ENCODE data around the gene AGBL4.
"Not testable (repeated sequence)": the region's sequence is repeated elsewhere in the genome, so short reads cannot be mapped to it uniquely, and the experiment has no call there.

Gene AGBL4

DNA sequence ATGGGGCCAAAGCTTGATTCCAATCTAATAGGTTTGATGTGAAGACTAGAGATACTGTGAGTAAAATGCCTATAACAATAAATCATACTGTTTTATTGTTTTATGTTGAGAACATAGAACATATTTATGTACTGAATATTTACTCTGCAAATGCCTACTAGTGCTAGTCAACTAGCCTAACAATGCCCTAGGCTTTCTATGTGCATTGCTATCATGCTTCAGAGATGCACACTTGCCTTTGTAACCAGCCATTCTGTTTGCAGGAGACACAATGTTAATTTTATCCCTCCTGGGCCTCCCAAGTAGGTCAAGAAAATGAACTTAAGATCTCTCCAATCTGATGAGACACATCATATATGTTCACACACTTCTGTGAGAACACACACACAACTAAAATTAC is 716.3 kb downstream of the AGBL4 start:
- DNase-seq (ENCODE audit: low read depth, low spot score): no peak

GRCh38 chr1:49306507-49307070 is 717.2 kb downstream of the AGBL4 start:
- no peak for DNase-seq (ENCODE audit: low read depth, low spot score)

GRCh38 chr1:49302400-49302799 is 721.4 kb downstream of the AGBL4 start:
- DNase-seq (ENCODE audit: low read depth, low spot score): not testable (repeated sequence)

GRCh38 chr1:49298304-49298703 is 725.5 kb downstream of the AGBL4 start:
- DNase-seq (ENCODE audit: low read depth, low spot score): peak; percentile 17

DNA sequence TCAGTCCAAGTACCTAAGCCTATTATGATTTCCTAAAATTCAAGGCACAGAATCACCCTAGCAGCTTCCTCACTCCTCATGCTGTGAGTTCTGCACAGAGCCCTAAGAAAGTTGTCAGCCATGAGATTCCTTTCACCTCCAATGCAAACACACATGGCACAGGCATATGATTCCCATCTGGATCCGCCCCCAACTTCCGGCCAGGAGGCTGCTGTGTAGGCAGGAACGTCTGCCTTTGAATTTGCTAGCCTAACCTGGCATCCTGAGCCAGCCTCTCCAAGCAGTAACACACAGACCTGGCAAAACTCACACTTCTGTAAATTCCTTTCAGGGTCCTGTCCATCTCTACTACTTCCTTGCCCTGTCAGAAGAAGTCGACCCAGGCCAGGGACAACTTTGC is 726.0 kb downstream of the AGBL4 start:
- DNase-seq (ENCODE audit: low read depth, low spot score): peak; percentile 31

DNA sequence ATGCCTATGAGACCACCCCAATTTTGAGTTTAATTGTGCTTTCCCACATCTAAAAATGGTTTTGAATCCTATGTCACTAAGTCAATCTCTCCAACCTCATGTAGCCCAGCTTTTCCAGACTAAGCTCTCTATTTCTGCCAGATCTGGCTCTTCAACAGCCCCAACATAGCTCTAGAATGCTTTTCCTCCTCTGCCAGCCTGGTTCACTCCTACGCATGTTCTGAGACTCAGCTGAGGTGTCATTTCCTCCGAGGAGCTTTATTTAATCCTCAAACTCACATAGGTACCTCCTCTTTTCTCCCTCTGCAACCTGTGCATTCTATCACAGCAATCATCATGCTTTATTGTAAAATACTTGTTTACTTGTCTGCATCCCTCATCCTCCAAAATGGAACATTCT is 729.2 kb downstream of the AGBL4 start:
- DNase-seq (ENCODE audit: low read depth, low spot score): no peak

GRCh38 chr1:49293016-49293415 is 730.7 kb downstream of the AGBL4 start:
- DNase-seq (ENCODE audit: low read depth, low spot score): no peak

GRCh38 chr1:49257211-49258049 is 766.3 kb downstream of the AGBL4 start:
- peak; percentile 90 for DNase-seq (ENCODE audit: low read depth, low spot score)

DNA sequence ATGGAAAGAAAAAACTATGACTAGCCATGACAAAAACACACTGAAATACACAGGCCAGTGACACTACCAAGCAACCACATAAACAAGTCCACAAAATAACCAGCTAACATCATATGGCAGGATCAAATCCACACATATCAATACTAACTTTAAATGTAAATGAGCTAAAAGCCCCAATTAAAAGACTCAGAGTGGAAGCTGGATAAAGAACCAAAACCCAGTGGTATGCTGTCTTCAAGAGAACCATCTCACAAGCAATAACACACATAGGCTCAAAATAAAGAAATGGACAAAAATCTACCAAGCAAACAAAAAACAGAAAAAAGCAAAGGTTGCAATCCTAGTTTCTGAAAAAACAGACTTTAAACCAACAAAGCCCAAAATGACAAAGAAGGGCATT is 770.8 kb downstream of the AGBL4 start:
- no peak for DNase-seq (ENCODE audit: low read depth, low spot score)

DNA sequence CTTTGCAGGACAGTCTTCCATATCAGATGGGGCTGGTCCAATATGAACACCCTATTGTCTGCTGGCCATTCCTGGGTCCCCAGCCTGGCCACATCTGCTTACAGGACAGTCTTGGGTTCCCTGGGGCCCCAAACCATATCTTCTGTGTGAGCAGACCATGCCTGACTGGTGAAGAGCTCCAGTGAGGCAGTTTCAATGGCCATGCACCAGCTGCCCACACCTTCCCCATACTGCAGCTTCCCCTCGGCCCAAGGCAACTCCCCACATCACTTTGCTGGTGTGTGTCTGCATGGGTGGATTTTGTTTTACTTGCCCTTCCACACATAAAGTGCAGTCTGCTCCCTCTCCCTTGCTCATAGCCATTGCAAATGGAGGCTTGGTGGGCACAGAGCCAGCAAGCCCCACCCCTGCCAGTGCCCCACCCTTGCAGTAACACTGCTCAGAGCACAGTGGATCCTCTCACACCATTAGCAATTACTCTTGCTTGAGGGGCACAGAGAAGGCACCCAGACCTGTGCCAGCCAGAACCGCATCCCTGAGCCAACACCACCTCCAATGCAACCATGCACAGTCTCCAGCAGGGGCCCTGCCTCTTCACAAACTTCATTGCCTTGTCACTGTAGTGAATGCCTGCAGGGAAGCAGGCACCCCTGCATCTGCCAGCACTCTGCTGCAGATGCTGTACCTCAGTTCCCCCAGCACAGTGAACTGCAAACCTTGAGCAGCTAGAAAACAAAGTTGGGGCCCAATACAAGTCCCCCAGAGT is 772.6 kb downstream of the AGBL4 start:
- no peak for DNase-seq (ENCODE audit: low read depth, low spot score)

- no peak for DNase-seq (ENCODE audit: low read depth, low spot score)
Observed at GRCh38 chr1:49240709-49241221, 783.0 kb downstream of the AGBL4 start.

GRCh38 chr1:49234988-49235387 is 788.8 kb downstream of the AGBL4 start:
- DNase-seq (ENCODE audit: low read depth, low spot score): no peak

GRCh38 chr1:49229555-49229954 is 794.2 kb downstream of the AGBL4 start:
- DNase-seq (ENCODE audit: low read depth, low spot score): peak; percentile 21

- DNase-seq (ENCODE audit: low read depth, low spot score): no peak
Observed at GRCh38 chr1:49226758-49227157, 797.0 kb downstream of the AGBL4 start.

DNA sequence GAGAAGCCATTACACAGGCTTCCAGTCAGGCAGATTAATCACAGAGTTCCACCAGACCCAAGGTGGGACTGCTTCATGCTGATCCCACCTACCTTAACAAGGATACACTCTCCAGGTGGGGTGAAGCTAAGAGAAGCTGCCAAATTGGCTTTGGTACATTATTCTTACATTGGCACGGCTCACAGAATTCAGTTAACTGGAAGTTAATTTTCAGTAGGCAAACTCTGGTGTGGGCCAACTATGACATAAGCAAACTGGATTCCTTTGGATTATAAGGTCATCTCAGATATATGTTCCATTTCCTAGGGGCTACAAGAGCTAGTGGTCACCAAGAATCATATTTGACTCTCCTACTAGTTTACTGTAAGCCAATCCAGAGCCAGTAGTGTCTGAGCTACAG is 798.3 kb downstream of the AGBL4 start:
- no peak for DNase-seq (ENCODE audit: low read depth, low spot score)

DNA sequence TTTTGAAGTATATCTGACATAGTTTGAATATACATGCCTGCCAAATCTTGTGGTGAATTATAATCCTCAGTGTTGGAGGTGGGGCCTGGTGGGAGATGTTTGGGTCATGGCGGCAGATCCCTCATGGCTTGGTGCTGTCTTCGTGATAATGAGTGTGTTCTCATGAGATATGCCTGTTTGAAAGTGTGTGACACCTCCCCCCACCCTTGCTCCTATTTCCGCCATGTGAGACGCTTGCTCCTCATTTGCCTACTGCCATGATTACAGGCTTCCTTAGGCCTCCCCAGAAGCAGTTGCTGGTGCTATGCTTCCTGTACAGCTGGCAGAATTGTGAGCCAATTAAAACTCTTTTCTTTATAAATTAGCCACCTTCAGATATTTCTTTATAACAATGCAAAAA is 810.5 kb downstream of the AGBL4 start:
- no peak for DNase-seq (ENCODE audit: low read depth, low spot score)

DNA sequence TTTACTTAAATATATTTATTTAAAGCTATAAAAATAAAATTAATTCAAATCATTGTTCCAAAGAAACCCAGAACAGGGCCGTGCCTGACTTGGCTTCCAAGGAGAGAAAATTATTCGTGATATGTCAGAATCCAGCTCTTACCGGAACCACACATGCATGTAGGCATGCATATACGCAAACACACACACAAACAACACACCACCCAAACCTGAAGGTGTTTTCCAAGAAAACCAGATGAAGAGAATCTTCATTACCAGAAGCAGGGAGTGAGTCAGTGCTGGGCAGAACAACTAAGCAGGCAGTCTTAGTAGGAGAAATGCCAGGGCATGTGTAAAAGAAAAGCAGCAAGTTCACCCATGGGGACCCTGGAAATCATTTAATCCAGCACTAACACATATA is 815.0 kb downstream of the AGBL4 start:
- no peak for DNase-seq (ENCODE audit: low read depth, low spot score)

- DNase-seq (ENCODE audit: low read depth, low spot score): no peak
Observed at GRCh38 chr1:49204720-49205119, 819.0 kb downstream of the AGBL4 start.

- peak; percentile 3 for DNase-seq (ENCODE audit: low read depth, low spot score)
Observed at GRCh38 chr1:49200738-49201137, 823.0 kb downstream of the AGBL4 start.

GRCh38 chr1:49199564-49199963 is 824.2 kb downstream of the AGBL4 start:
- DNase-seq (ENCODE audit: low read depth, low spot score): no peak

DNA sequence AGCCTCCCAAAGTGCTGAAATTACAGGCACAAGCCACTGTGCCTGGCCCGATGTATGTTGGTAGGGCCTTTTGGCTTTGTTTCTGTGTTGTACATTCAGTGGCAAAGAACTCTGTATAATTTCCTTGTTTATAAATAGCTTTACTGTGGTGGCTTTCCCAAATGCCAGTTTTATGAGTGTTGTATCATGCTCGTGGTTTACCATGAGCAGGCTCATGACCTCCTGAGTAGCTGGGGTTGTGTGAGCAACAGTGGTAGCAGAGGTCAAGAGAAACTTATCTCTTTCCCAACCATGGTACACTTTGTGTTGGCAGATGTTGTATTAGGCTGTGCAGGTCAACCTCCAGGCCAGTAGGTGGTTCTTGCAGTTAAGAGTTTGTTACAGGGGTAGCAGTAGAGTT is 826.7 kb downstream of the AGBL4 start:
- no peak for DNase-seq (ENCODE audit: low read depth, low spot score)

- DNase-seq (ENCODE audit: low read depth, low spot score): no peak
Observed at GRCh38 chr1:49190138-49190537, 833.6 kb downstream of the AGBL4 start.
